OCI-LY3 (cell line): Measurements from ENCODE around the gene MRPS22.

Experiments used
- CTCF ChIP-seq: fragments of 200-600, 300-600 bp; sonication (generic); IDR thresholded peaks from 2 replicates; pipeline ENCODE4 v1.5.1; 2014; ENCODE audit warnings: antibody characterized with exemption, low read length, low read depth
- EZH2phosphoT487 ChIP-seq: fragments of 200-600 bp; shearing (Covaris generic); IDR thresholded peaks from 2 replicates; pipeline ENCODE4 v1.6.1; 2018; ENCODE audit warnings: antibody characterized with exemption, mixed run types, low read depth

DNA sequence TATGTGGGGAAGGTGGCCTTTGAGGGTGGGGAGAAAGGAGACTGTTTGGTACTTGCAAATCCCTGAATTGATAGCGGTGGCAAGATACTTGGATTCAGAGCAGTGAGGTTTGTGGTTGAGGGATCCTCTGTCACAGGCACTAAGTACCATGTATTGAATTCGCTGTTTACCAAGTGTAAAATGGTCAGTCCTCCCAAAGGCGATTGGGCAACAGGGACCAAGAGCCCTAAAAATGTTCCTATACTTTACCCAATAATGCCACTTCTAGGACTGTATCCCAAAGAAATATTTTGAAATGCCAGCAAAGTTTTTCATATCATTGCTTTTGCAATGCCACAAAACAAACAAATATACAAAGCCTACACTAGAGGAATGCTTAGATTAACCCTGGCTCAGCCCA lies 43.4 kb upstream of the MRPS22 start:
- TF ChIP-seq CTCF (no peak), EZH2phosphoT487 (no peak)
